Measurements from ENCODE around the gene SCG5. TPM values are rescaled to one million over a fixed set of nuclear protein-coding genes. Genes with fewer than 3 reads are reported as not detected.

Gene SCG5
- total RNA-seq, 2 donors from 2014 or later = 10.9 to 17.2 TPM

DNA sequence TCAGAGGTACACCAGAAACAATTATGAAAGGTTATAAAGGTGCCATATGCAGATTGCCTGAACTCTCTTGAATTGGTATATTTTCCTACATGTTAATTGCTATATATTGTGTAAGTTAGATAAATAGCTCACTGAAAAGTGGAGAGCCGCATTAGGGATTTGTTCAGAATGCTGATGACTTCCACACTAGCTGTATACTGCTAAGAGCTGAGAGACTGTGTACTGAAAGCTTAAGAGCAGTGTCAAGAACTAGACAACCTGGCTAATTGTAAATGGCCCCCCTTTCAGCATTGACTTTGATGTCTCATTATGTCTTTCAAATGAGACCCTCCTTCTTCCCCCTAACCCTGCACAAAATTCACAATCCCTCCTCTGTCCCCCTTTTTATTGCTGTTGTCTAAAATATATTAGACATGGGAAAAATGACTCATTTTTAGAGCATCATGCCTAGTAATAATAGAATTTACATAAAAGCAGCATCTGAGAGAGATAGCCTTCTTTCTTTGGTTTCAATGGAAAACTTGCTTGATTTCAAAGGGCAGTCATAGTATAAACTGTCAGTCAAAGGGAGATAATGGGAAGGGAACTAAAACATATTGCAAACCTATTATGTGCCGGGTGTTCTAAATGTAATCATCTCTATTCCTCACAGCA is 41.6 kb downstream of the SCG5 start:
- peaks cover 1% of the 10 kb centered on the region for H3K4me1 Mint-ChIP-seq
- H3K36me3 Mint-ChIP-seq (ENCODE audit: low read depth) = peaks cover 6% of the 10 kb centered on the region
- Histone ChIP-seq H3K27me3 (ENCODE audit: control insufficient read depth, insufficient read depth, low read length, poor library complexity, severe bottlenecking) (no peaks in the 10 kb centered on the region), H3K9me3 (ENCODE audit: control insufficient read depth, low read length) (no peaks in the 10 kb centered on the region), H3K36me3 (ENCODE audit: control insufficient read depth, insufficient read depth, low read length) (no peaks in the 10 kb centered on the region), H3K4me3 (ENCODE audit: low read length) (no peak overlapping the region), H3K4me1 (ENCODE audit: control insufficient read depth, insufficient read depth, low read length) (no peaks in the 10 kb centered on the region), H3K9ac (ENCODE audit: extremely low read depth, low read length, poor library complexity, severe bottlenecking) (no peak overlapping the region), H3K27ac (ENCODE audit: low read depth, low read length) (no peak overlapping the region)
- no peak overlapping the region for H3K4me3 Mint-ChIP-seq
- TF ChIP-seq, protein P1, sequence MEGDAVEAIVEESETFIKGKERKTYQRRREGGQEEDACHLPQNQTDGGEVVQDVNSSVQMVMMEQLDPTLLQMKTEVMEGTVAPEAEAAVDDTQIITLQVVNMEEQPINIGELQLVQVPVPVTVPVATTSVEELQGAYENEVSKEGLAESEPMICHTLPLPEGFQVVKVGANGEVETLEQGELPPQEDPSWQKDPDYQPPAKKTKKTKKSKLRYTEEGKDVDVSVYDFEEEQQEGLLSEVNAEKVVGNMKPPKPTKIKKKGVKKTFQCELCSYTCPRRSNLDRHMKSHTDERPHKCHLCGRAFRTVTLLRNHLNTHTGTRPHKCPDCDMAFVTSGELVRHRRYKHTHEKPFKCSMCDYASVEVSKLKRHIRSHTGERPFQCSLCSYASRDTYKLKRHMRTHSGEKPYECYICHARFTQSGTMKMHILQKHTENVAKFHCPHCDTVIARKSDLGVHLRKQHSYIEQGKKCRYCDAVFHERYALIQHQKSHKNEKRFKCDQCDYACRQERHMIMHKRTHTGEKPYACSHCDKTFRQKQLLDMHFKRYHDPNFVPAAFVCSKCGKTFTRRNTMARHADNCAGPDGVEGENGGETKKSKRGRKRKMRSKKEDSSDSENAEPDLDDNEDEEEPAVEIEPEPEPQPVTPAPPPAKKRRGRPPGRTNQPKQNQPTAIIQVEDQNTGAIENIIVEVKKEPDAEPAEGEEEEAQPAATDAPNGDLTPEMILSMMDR (conservative IDR thresholded peaks at IDR 0.05) = no peak
- 95 to 100% methylated on average over 2 of the region's 2 CpGs for WGBS, 2 experiments (ENCODE audit: insufficient coverage in 1 of 2, insufficient read length in 1 of 2)
- H3K9me3 Mint-ChIP-seq = peaks cover 10% of the 10 kb centered on the region
- H3K27ac Mint-ChIP-seq = no peak overlapping the region
- no peaks in the 10 kb centered on the region for H3K27me3 Mint-ChIP-seq (ENCODE audit: insufficient read depth)
- no peak for DNase-seq

DNA sequence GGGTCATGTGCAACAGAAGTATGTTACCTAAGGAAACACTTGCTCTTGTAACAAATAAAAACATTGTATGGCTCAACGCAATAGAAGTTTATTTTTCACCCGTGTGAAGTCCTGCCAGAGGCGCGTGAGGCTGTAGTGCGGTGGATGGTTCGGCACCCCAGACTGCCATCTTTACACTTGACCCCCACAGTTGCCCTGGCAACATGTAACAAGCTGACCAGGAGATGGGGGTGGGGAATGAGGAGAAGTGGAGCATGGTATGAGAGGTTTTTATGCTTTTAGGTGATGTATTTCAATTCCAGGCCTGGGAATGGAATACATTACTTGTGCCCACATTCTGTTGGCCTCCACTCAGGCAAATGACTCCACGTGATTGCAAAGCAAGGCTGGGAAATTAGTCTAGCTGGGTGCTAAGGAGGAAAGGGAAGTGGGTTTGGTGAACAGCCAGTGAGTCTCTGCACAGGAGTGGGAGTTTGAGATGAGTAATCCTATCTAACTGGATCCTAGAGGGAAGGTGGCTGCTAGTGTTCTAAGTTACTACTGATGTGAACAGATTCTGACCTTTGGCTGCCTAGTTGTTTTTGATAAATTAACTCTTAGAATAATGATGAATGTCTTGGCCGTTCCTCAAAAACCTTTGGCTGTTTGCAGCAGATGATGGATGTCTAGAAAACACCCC is 42.5 kb downstream of the SCG5 start:
- no peaks in the 10 kb centered on the region for H3K4me1 ChIP-seq (ENCODE audit: control insufficient read depth, insufficient read depth, low read length)
- H3K27ac Mint-ChIP-seq = no peak overlapping the region
- 87 to 91% methylated on average over 2 to 8 of the region's 8 CpGs for WGBS, 2 experiments (ENCODE audit: insufficient coverage in 1 of 2, insufficient read length in 1 of 2)
- peaks cover 6% of the 10 kb centered on the region for H3K36me3 Mint-ChIP-seq (ENCODE audit: low read depth)
- H3K4me3 Mint-ChIP-seq = no peak overlapping the region
- H3K36me3 ChIP-seq (ENCODE audit: control insufficient read depth, insufficient read depth, low read length) = no peaks in the 10 kb centered on the region
- H3K9ac ChIP-seq (ENCODE audit: extremely low read depth, low read length, poor library complexity, severe bottlenecking) = no peak overlapping the region
- H3K27ac ChIP-seq (ENCODE audit: low read depth, low read length) = no peak overlapping the region
- peaks cover 10% of the 10 kb centered on the region for H3K9me3 Mint-ChIP-seq
- no peaks in the 10 kb centered on the region for H3K9me3 ChIP-seq (ENCODE audit: control insufficient read depth, low read length)
- peaks cover 1% of the 10 kb centered on the region for H3K4me1 Mint-ChIP-seq
- TF ChIP-seq, protein P1 (conservative IDR thresholded peaks at IDR 0.05) = no peak
- no peaks in the 10 kb centered on the region for H3K27me3 Mint-ChIP-seq (ENCODE audit: insufficient read depth)
- H3K4me3 ChIP-seq (ENCODE audit: low read length) = no peak overlapping the region
- no peaks in the 10 kb centered on the region for H3K27me3 ChIP-seq (ENCODE audit: control insufficient read depth, insufficient read depth, low read length, poor library complexity, severe bottlenecking)
- no peak for DNase-seq

DNA sequence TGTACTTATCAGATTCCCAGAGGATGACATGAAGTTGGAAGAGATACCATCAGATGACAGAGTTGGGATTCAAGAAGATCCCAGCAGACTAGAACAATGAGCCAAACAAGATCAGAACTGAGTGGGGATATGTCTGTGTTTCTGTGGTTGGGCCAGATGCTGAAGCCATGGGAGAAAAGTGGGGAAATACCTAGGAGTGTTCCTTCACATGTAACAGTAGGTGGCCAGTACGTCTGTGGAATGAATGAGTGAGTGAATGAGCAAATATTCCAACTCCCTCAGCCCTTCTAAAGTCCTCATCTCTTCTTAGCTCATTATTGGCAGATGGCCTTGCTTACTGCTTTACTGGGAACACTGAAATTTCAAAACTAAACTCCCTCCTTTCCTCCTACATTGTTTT is 44.1 kb downstream of the SCG5 start:
- Histone ChIP-seq H3K9me3 (ENCODE audit: control insufficient read depth, low read length) (no peaks in the 10 kb centered on the region), H3K27me3 (ENCODE audit: control insufficient read depth, insufficient read depth, low read length, poor library complexity, severe bottlenecking) (no peaks in the 10 kb centered on the region), H3K4me3 (ENCODE audit: low read length) (no peak overlapping the region), H3K27ac (ENCODE audit: low read depth, low read length) (no peak overlapping the region), H3K9ac (ENCODE audit: extremely low read depth, low read length, poor library complexity, severe bottlenecking) (no peak overlapping the region), H3K4me1 (ENCODE audit: control insufficient read depth, insufficient read depth, low read length) (no peaks in the 10 kb centered on the region), H3K36me3 (ENCODE audit: control insufficient read depth, insufficient read depth, low read length) (no peaks in the 10 kb centered on the region)
- peaks cover 6% of the 10 kb centered on the region for H3K36me3 Mint-ChIP-seq (ENCODE audit: low read depth)
- peaks cover 10% of the 10 kb centered on the region for H3K9me3 Mint-ChIP-seq
- TF ChIP-seq, protein P1 (conservative IDR thresholded peaks at IDR 0.05) = no peak
- no peak overlapping the region for H3K27ac Mint-ChIP-seq
- DNase-seq = no peak
- 86% methylated on average over 1 of the region's 1 CpG; no CpG with 5 or more reads in 1 of the 2 experiments for WGBS, 2 experiments (ENCODE audit: insufficient coverage in 1 of 2, insufficient read length in 1 of 2)
- no peak overlapping the region for H3K4me3 Mint-ChIP-seq
- H3K4me1 Mint-ChIP-seq = peaks cover 1% of the 10 kb centered on the region
- no peaks in the 10 kb centered on the region for H3K27me3 Mint-ChIP-seq (ENCODE audit: insufficient read depth)
